IMR-90 (cell line): Measurements from ENCODE around the gene TPO.

ENCODE experiments used
- CHD1 ChIP-seq: IDR thresholded peaks from 2 replicates; pipeline ENCODE4 v1.6.1; 2012; ENCODE audit warnings: low read depth, low read length, improper control_type of control experiment
- MAFK ChIP-seq: IDR thresholded peaks from 2 replicates; pipeline ENCODE4 v1.6.1; 2012; ENCODE audit warnings: low read depth, low read length, improper control_type of control experiment
- MAZ ChIP-seq: IDR thresholded peaks from 2 replicates; pipeline ENCODE4 v1.6.1; 2012; ENCODE audit warnings: low read depth, mild to moderate bottlenecking, low read length, improper control_type of control experiment, moderate library complexity, borderline replicate concordance
- RFX5 ChIP-seq: IDR thresholded peaks from 2 replicates; pipeline ENCODE4 v1.8.0; 2012; ENCODE audit warnings: low read depth, mild to moderate bottlenecking, low read length, moderate library complexity
- SMC3 ChIP-seq: fragments of 150-350 bp; IDR thresholded peaks from 2 replicates; pipeline ENCODE4 v1.6.1; 2016; ENCODE audit warnings: low read depth, mild to moderate bottlenecking, antibody characterized with exemption, low read length, moderate library complexity
- TF ChIP-seq, protein P1 (sequence below): conservative IDR thresholded peaks from 2 replicates; pipeline ENCODE4 v1.5.1; 2012; ENCODE audit warnings: mild to moderate bottlenecking, low read depth, low read length, improper control_type of control experiment
- TF ChIP-seq, protein P2 (sequence below): fragments of 150-350 bp; IDR thresholded peaks from 2 replicates; pipeline ENCODE4 v1.6.1; 2017; ENCODE audit warnings: mild to moderate bottlenecking, antibody characterized with exemption, low read length, low read depth

DNA sequence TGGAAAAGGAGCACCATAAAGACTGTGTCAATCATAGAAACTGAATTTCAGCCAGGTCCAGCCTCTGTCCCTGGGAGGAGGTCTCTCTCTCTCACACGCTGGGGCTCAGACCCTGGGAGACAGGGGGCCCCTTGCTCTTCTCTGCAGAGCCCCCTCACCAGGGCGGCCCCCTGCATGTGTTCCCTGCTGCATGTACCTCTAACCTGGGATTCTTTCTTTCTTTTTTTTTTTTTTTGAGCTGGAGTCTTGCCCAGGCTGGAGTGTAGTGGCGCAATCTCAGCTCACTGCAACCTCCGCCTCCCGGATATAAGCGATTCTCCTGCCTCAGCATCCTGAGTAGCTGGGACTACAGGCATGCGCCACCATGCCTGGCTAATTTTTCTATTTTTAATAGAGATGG lies 46.5 kb downstream of the TPO start:
- TF ChIP-seq RFX5 (no peak), CHD1 (no peak), MAFK (no peak), SMC3 (no peak), MAZ (no peak)
- TF ChIP-seq, protein P1, sequence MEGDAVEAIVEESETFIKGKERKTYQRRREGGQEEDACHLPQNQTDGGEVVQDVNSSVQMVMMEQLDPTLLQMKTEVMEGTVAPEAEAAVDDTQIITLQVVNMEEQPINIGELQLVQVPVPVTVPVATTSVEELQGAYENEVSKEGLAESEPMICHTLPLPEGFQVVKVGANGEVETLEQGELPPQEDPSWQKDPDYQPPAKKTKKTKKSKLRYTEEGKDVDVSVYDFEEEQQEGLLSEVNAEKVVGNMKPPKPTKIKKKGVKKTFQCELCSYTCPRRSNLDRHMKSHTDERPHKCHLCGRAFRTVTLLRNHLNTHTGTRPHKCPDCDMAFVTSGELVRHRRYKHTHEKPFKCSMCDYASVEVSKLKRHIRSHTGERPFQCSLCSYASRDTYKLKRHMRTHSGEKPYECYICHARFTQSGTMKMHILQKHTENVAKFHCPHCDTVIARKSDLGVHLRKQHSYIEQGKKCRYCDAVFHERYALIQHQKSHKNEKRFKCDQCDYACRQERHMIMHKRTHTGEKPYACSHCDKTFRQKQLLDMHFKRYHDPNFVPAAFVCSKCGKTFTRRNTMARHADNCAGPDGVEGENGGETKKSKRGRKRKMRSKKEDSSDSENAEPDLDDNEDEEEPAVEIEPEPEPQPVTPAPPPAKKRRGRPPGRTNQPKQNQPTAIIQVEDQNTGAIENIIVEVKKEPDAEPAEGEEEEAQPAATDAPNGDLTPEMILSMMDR = no peak
- TF ChIP-seq, protein P2, sequence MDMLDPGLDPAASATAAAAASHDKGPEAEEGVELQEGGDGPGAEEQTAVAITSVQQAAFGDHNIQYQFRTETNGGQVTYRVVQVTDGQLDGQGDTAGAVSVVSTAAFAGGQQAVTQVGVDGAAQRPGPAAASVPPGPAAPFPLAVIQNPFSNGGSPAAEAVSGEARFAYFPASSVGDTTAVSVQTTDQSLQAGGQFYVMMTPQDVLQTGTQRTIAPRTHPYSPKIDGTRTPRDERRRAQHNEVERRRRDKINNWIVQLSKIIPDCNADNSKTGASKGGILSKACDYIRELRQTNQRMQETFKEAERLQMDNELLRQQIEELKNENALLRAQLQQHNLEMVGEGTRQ = no peak
